Caco-2 (cell line): ENCODE measurements around the gene SORL1. TPM values are rescaled to one million over a fixed set of nuclear protein-coding genes. Genes with fewer than 3 reads are reported as not detected.

Experiments used
- BruUV-seq: library from RNA; stranded (reverse); fragments of 400-500 nt; replicated peaks from 2 replicates; lab custom pipeline; 2021; lab: Mats Ljungman, UMichigan
- CTCF ChIA-PET: fragments of 300-600 bp; sonication (Branson Sonifier 250); formaldehyde crosslinking; loops from one replicate; lab custom pipeline; 2022; ENCODE audit warnings: antibody characterized with exemption; lab: Charles Lee
- POLR2A ChIA-PET: fragments of 300-600 bp; sonication (Branson Sonifier 250); formaldehyde crosslinking; loops from one replicate; lab custom pipeline; 2022; ENCODE audit warnings: antibody characterized with exemption; lab: Charles Lee
- DNase-seq, 2 experiments: peaks; one replicate each; pipeline versions ENCODE4 v3.0.0 to v3.0.0-alpha.2; 2020 to 2022
- H3K27me3 ChIP-seq: replicated peaks from 2 replicates; pipeline ENCODE4 v1.6.0; 2011; ENCODE audit warnings: low read length; ENCODE audit not compliant: control insufficient read depth, insufficient read depth
- H3K36me3 ChIP-seq: 2 replicates; pipeline ENCODE4 v1.5.1; 2011; ENCODE audit warnings: low read length; ENCODE audit not compliant: control insufficient read depth, insufficient read depth
- H3K4me1 ChIP-seq: fragments of 250-450 bp; sonication (Bioruptor Pico); 2 replicates; pipeline ENCODE4 v1.5.1; 2020; ENCODE audit warnings: mild to moderate bottlenecking
- H3K4me3 ChIP-seq: 2 replicates; pipeline ENCODE4 v1.5.1; 2011; ENCODE audit warnings: low read depth, mild to moderate bottlenecking, control low read depth, low read length
- H3K9me3 ChIP-seq: fragments of 250-450 bp; sonication (Bioruptor Pico); 2 replicates; pipeline ENCODE4 v1.5.1; 2020; ENCODE audit warnings: mild to moderate bottlenecking, moderate library complexity
- H3K27ac Mint-ChIP-seq: one replicate; pipeline ENCODE4 v1.8.0; 2022; ENCODE audit warnings: mixed read lengths; ENCODE audit not compliant: unreplicated experiment
- H3K27me3 Mint-ChIP-seq: one replicate; pipeline ENCODE4 v1.8.0; 2022; ENCODE audit warnings: mixed read lengths; ENCODE audit not compliant: insufficient read depth, unreplicated experiment
- H3K36me3 Mint-ChIP-seq: one replicate; pipeline ENCODE4 v1.8.0; 2022; ENCODE audit warnings: mild to moderate bottlenecking, mixed read lengths; ENCODE audit not compliant: insufficient read depth, unreplicated experiment
- H3K4me1 Mint-ChIP-seq: one replicate; pipeline ENCODE4 v1.8.0; 2022; ENCODE audit warnings: low read depth, mixed read lengths; ENCODE audit not compliant: unreplicated experiment
- H3K4me3 Mint-ChIP-seq: one replicate; pipeline ENCODE4 v1.8.0; 2022; ENCODE audit warnings: mild to moderate bottlenecking, moderate library complexity, mixed read lengths; ENCODE audit not compliant: unreplicated experiment
- H3K9me3 Mint-ChIP-seq: one replicate; pipeline ENCODE4 v1.8.0; 2022; ENCODE audit warnings: mixed read lengths; ENCODE audit not compliant: unreplicated experiment
- CTCF ChIP-seq, 2 experiments: fragments of 200-600 bp in 1 of 2; IDR thresholded peaks; 1 replicate in 1 of 2; 2 replicates in 1 of 2; pipeline versions ENCODE4 v1.5.1 to v1.8.0; 2011 to 2022; ENCODE audit warnings: antibody characterized with exemption in 1 of 2, control low read depth in 1 of 2, inconsistent platforms in 1 of 2, low read depth in 1 of 2, low read length in 1 of 2, mild to moderate bottlenecking in 1 of 2, moderate library complexity in 1 of 2; ENCODE audit not compliant: insufficient read depth in 1 of 2, severe bottlenecking in 1 of 2, unreplicated experiment in 1 of 2
- intact Hi-C: fragments of 100-400 bp; cut with micrococcal nuclease; formaldehyde crosslinking; loops from one replicate; pipeline ENCODE4 v1.10.0; 2022; ENCODE audit not compliant: unreplicated experiment
- total RNA-seq: library from RNA; stranded (reverse); gene quantifications from 2 replicates; pipeline ENCODE4 v1.2.3, GENCODE V29; 2022

SORL1 gene
- total RNA-seq, 1 experiment from 2014 or later: 26.3 TPM

DNA sequence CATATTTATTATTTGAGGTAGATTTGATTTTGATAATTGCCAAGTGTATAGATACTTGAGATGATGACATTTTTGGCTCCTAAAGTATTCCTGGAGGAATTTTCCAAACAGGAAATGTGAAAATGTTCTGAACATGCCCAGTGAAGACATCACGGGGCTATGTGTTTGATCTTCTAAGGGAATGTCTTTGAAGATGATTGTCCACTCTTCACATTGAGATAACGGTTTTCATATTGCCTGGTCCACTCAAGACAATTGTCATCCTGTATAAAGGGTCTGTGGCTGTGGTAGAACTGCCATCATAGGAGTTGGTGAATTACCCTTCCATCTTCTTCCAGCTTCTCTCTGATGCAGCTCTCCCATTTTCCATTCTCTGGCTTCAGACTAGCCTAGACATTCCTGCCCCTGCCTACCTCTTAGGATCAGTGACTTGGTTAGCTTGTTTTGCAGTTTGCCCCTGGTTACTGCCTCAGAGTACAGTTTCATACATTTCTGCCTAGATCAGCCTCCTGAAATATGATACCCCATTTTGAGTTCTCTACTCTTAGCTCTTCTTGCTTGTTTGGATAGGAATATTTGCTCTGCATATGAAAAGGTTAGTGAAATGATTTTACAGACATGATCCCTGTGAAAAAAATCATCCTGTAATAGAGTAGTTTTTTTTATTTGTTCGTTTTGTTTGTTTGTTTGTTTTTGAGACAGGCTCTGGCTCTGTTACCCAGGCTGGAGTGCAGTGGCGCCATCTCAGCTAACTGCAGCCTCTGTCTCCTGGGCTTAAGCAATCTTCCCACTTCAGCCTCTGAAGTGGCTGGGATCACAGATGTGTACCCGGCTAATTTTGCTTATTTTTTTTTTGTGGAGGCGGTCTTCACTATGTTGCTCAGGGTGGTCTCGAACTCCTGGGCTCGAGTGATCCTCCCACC lies 112.0 kb downstream of the SORL1 start:
- Histone ChIP-seq H3K4me1 (peaks cover 47% of the 10 kb centered on the region), H3K4me3 (no peak overlapping the region), H3K36me3 (peaks cover 2% of the 10 kb centered on the region), H3K27me3 (no peaks in the 10 kb centered on the region), H3K9me3 (0 out of 2 replicates have a peak, but pooled peaks cover 3% of the 10 kb centered on the region)
- H3K9me3 Mint-ChIP-seq: no peaks in the 10 kb centered on the region
- no peak overlapping the region for H3K27ac Mint-ChIP-seq
- CTCF ChIA-PET: interaction anchor here (1.3 kb wide), 1 partner anchor 117 kb away, joined by 7 read pairs; no protein-coding TSS in a partner anchor
- H3K4me3 Mint-ChIP-seq: no peak overlapping the region
- no peak for TF ChIP-seq CTCF (IDR thresholded peaks at IDR 0.05; ENCODE audit: insufficient read depth in 1 of 2, low read depth in 1 of 2, low read length in 1 of 2, severe bottlenecking in 1 of 2, unreplicated experiment in 1 of 2)
- BruUV-seq: no TSS peak
- DNase-seq: no peak
- intact Hi-C loops: no loop called here
- peaks cover 50% of the 10 kb centered on the region for H3K4me1 Mint-ChIP-seq
- no peaks in the 10 kb centered on the region for H3K27me3 Mint-ChIP-seq
- peaks cover 25% of the 10 kb centered on the region for H3K36me3 Mint-ChIP-seq
- POLR2A ChIA-PET: interaction anchor here (0.6 kb wide), 1 partner anchor 272 kb away, joined by 7 read pairs; the partner anchor contains the start of gene SC5D

GRCh38 chr11:121564948-121565684 lies 113.0 kb downstream of the SORL1 start:
- H3K4me3 Mint-ChIP-seq: no peak overlapping the region
- intact Hi-C loops: no loop called here
- H3K27ac Mint-ChIP-seq: no peak overlapping the region
- peak in 1 of 2 experiments; percentile 24 for DNase-seq
- H3K36me3 Mint-ChIP-seq: peaks cover 19% of the 10 kb centered on the region
- BruUV-seq: no TSS peak
- H3K4me3 ChIP-seq: no peak overlapping the region
- H3K9me3 ChIP-seq: 0 out of 2 replicates have a peak, but pooled peaks cover 3% of the 10 kb centered on the region
- H3K4me1 ChIP-seq: peaks cover 38% of the 10 kb centered on the region
- CTCF ChIA-PET: interaction anchor here (1.3 kb wide), 1 partner anchor 118 kb away, joined by 7 read pairs; no protein-coding TSS in a partner anchor
- peaks cover 2% of the 10 kb centered on the region for H3K36me3 ChIP-seq
- H3K27me3 Mint-ChIP-seq: no peaks in the 10 kb centered on the region
- no peaks in the 10 kb centered on the region for H3K9me3 Mint-ChIP-seq
- H3K4me1 Mint-ChIP-seq: peaks cover 40% of the 10 kb centered on the region
- POLR2A ChIA-PET: interaction anchor here (0.6 kb wide), 1 partner anchor 273 kb away, joined by 7 read pairs; the partner anchor contains the start of gene SC5D
- H3K27me3 ChIP-seq: no peaks in the 10 kb centered on the region
- no peak for TF ChIP-seq CTCF (IDR thresholded peaks at IDR 0.05; ENCODE audit: insufficient read depth in 1 of 2, low read depth in 1 of 2, low read length in 1 of 2, severe bottlenecking in 1 of 2, unreplicated experiment in 1 of 2)
